Measurements from ENCODE around the gene ENTPD6.

GRCh38 chr20:25150016-25150415, 45.5 kb upstream of the ENTPD6 start:
- TF ChIP-seq CTCF (IDR thresholded peaks at IDR 0.05; ENCODE audit: poor library complexity, severe bottlenecking) (no peak), RAD21 (conservative IDR thresholded peaks at IDR 0.05) (no peak)
